AG04450 (cell line): ENCODE results near the gene TARS3. TPM values are rescaled to one million over a fixed set of nuclear protein-coding genes. Genes with fewer than 3 reads are reported as not detected.
"Not testable (repeated sequence)": the region's sequence is repeated elsewhere in the genome, so short reads cannot be mapped to it uniquely, and the experiment has no call there.

Experiments used
- CTCF ChIA-PET: fragments of 300-600, 350-600 bp; formaldehyde crosslinking; extraction: SDS; loops from one replicate; lab custom pipeline; 2022; ENCODE audit warnings: antibody characterized with exemption, inconsistent platforms; lab: Charles Lee
- POLR2A ChIA-PET: fragments of 350-600 bp; formaldehyde crosslinking; extraction: SDS; loops from one replicate; lab custom pipeline; 2021; ENCODE audit warnings: antibody characterized with exemption, inconsistent platforms; lab: Yijun Ruan, JAX
- DNase-seq: peaks from one replicate; pipeline ENCODE4 v3.0.0-alpha.2; 2011; ENCODE audit warnings: low read depth, low spot score
- H3K27ac ChIP-seq: one replicate; pipeline ENCODE4 v1.5.1; 2012; ENCODE audit warnings: low read depth, low read length, control low read depth
- H3K27me3 ChIP-seq: one replicate; pipeline ENCODE4 v1.6.0; 2012; ENCODE audit warnings: low read length; ENCODE audit not compliant: control insufficient read depth, insufficient read depth
- H3K4me3 ChIP-seq: 2 replicates; pipeline ENCODE4 v1.5.1; 2011; ENCODE audit warnings: mild to moderate bottlenecking, low read depth, low read length, control low read depth
- H3K9me3 ChIP-seq: 2 replicates; pipeline ENCODE4 v1.5.1; 2012; ENCODE audit warnings: low read length; ENCODE audit not compliant: control insufficient read depth, insufficient read depth
- CTCF ChIP-seq: IDR thresholded peaks from 2 replicates; pipeline ENCODE4 v1.5.1; 2011; ENCODE audit warnings: low read depth, low read length, control low read depth, inconsistent platforms
- polyA plus RNA-seq: library from polyadenylated mRNA; depleted of rRNA; stranded (reverse); fragments of >200 nt; gene quantifications from 2 replicates; pipeline ENCODE4 v1.2.3, GENCODE V29; 2011

The TARS3 gene
- polyA plus RNA-seq, 1 experiment, result 7.2 TPM

GRCh38 chr15:101637516-101637915 is 86.8 kb downstream of the TARS3 start:
- H3K9me3 ChIP-seq, result no peaks in the 10 kb centered on the region
- CTCF ChIA-PET, result interaction anchor here (1.5 to 8.8 kb wide), 2 partner anchors 318 to 336 kb away, joined by 3 to 232 read pairs; no protein-coding TSS in a partner anchor
- no peak overlapping the region for H3K4me3 ChIP-seq
- DNase-seq, result no peak
- POLR2A ChIA-PET, result no interaction called here
- H3K27ac ChIP-seq, result no peak overlapping the region
- no peak for TF ChIP-seq CTCF
- H3K27me3 ChIP-seq, result no peaks in the 10 kb centered on the region

- ChIA-PET CTCF (interaction anchor here (1.5 to 8.8 kb wide), 2 partner anchors 317 to 336 kb away, joined by 3 to 232 read pairs; no protein-coding TSS in a partner anchor), POLR2A (no interaction called here)
- Histone ChIP-seq H3K27ac (no peak overlapping the region), H3K27me3 (no peaks in the 10 kb centered on the region), H3K9me3 (no peaks in the 10 kb centered on the region), H3K4me3 (no peak overlapping the region)
- DNase-seq, result no peak
- no peak for TF ChIP-seq CTCF
Measured at GRCh38 chr15:101637038-101637437, 87.2 kb downstream of the TARS3 start.

- no peak for TF ChIP-seq CTCF
- DNase-seq, result no peak
- ChIA-PET CTCF (interaction anchor here (1.5 to 8.8 kb wide), 2 partner anchors 316 to 335 kb away, joined by 3 to 232 read pairs; no protein-coding TSS in a partner anchor), POLR2A (no interaction called here)
- no peaks in the 10 kb centered on the region for H3K27me3 ChIP-seq
- no peak overlapping the region for H3K4me3 ChIP-seq
- H3K9me3 ChIP-seq, result no peaks in the 10 kb centered on the region
- H3K27ac ChIP-seq, result peak overlapping the region; percentile 24
Measured at GRCh38 chr15:101635944-101636727, 88.1 kb downstream of the TARS3 start.

GRCh38 chr15:101633356-101633755 is 90.9 kb downstream of the TARS3 start:
- Histone ChIP-seq H3K9me3 (no peaks in the 10 kb centered on the region), H3K27me3 (no peaks in the 10 kb centered on the region), H3K27ac (no peak overlapping the region), H3K4me3 (no peak overlapping the region)
- ChIA-PET POLR2A (no interaction called here), CTCF (interaction anchor here (1.8 kb wide), 1 partner anchor 8 kb away, joined by 15 read pairs; no protein-coding TSS in a partner anchor)
- no peak for DNase-seq
- TF ChIP-seq CTCF, result no peak

- POLR2A ChIA-PET, H3K9me3 ChIP-seq, H3K4me3 ChIP-seq, H3K27me3 ChIP-seq, DNase-seq, CTCF ChIA-PET, H3K27ac ChIP-seq: not testable (repeated sequence)
Measured at GRCh38 chr15:101626729-101627128, 97.5 kb downstream of the TARS3 start.
